SK-N-SH treated with all-trans-retinoic acid at 6 μM for 48 hours (cell line): Measurements from ENCODE around the gene ACAD10.
"Not testable (repeated sequence)": the region's sequence is repeated elsewhere in the genome, so short reads cannot be mapped to it uniquely, and the experiment has no call there.

ENCODE experiments used
- ATAC-seq: fragments of 200-7000 bp; cut with Tn5 transposase; 3 replicates; pipeline ENCODE4 v1.9.1; 2020; ENCODE audit warnings: mild to moderate bottlenecking, moderate library complexity
- ARNTL ChIP-seq: fragments of 450-650 bp; formaldehyde crosslinking; IDR thresholded peaks from 2 replicates; pipeline ENCODE4 v1.5.0; 2020; ENCODE audit warnings: low read depth, mild to moderate bottlenecking, moderate library complexity, borderline replicate concordance
- BACH2 ChIP-seq: fragments of 250-450 bp; sonication (Bioruptor Pico); IDR thresholded peaks from 2 replicates; pipeline ENCODE4 v1.9.0; 2021; ENCODE audit warnings: mild to moderate bottlenecking, borderline replicate concordance
- CSDC2 ChIP-seq: fragments of 250-450 bp; sonication (Bioruptor Pico); IDR thresholded peaks from 2 replicates; pipeline ENCODE4 v1.5.0; 2020; ENCODE audit warnings: mild to moderate bottlenecking, moderate library complexity
- ESRRG ChIP-seq: fragments of 250-450 bp; sonication (Bioruptor Pico); IDR thresholded peaks from 2 replicates; pipeline ENCODE4 v1.6.1; 2021; ENCODE audit warnings: mild to moderate bottlenecking
- GLIS3 ChIP-seq: fragments of 250-450 bp; sonication (Bioruptor Pico); IDR thresholded peaks from 2 replicates; pipeline ENCODE4 v1.5.0; 2020; ENCODE audit warnings: mild to moderate bottlenecking, moderate library complexity
- ISL1 ChIP-seq: fragments of 250-450 bp; sonication (Bioruptor Pico); IDR thresholded peaks from 2 replicates; pipeline ENCODE4 v2.1.2; 2022; ENCODE audit warnings: mild to moderate bottlenecking, moderate library complexity
- OSR1 ChIP-seq: fragments of 250-450 bp; sonication (Bioruptor Pico); IDR thresholded peaks from 2 replicates; pipeline ENCODE4 v1.8.0; 2022; ENCODE audit warnings: moderate library complexity, mild to moderate bottlenecking, inconsistent platforms
- TCF4 ChIP-seq: fragments of 250-450 bp; sonication (Bioruptor Pico); IDR thresholded peaks from 2 replicates; pipeline ENCODE4 v1.8.0; 2021; ENCODE audit warnings: mild to moderate bottlenecking, moderate library complexity, borderline replicate concordance
- TOX ChIP-seq: fragments of 250-450 bp; sonication (Bioruptor Pico); IDR thresholded peaks from 2 replicates; pipeline ENCODE4 v1.8.0; 2021; ENCODE audit warnings: mild to moderate bottlenecking, moderate library complexity, borderline replicate concordance
- ZC3H10 ChIP-seq: fragments of 250-450 bp; sonication (Bioruptor Pico); IDR thresholded peaks from 2 replicates; pipeline ENCODE4 v1.5.1; 2021; ENCODE audit warnings: mild to moderate bottlenecking, moderate library complexity
- ZFP3 ChIP-seq: fragments of 250-450 bp; sonication (Bioruptor Pico); IDR thresholded peaks from 2 replicates; pipeline ENCODE4 v1.5.0; 2020; ENCODE audit warnings: mild to moderate bottlenecking, moderate library complexity
- ZFP30 ChIP-seq: fragments of 450-650 bp; formaldehyde crosslinking; IDR thresholded peaks from 2 replicates; pipeline ENCODE4 v1.5.0; 2022; ENCODE audit warnings: mild to moderate bottlenecking, moderate library complexity
- ZNF565 ChIP-seq: fragments of 450-650 bp; formaldehyde crosslinking; conservative IDR thresholded peaks from 2 replicates; pipeline ENCODE4 v1.5.0; 2020; ENCODE audit warnings: low read depth, mild to moderate bottlenecking, moderate library complexity
- ZNF70 ChIP-seq: fragments of 450-650 bp; formaldehyde crosslinking; IDR thresholded peaks from 2 replicates; pipeline ENCODE4 v1.5.0; 2020; ENCODE audit warnings: mild to moderate bottlenecking, moderate library complexity
- ZNF8 ChIP-seq: fragments of 450-650 bp; formaldehyde crosslinking; IDR thresholded peaks from 2 replicates; pipeline ENCODE4 v1.5.0; 2020; ENCODE audit warnings: mild to moderate bottlenecking, moderate library complexity
- TF ChIP-seq, protein P1 (sequence below): fragments of 250-450 bp; sonication (Bioruptor Pico); IDR thresholded peaks from 2 replicates; pipeline ENCODE4 v1.8.0; 2021; ENCODE audit warnings: low read depth, mild to moderate bottlenecking, moderate library complexity, borderline replicate concordance
- TF ChIP-seq, protein P2 (sequence below): fragments of 250-450 bp; sonication (Bioruptor Pico); IDR thresholded peaks from 2 replicates; pipeline ENCODE4 v1.5.0; 2020; ENCODE audit warnings: mild to moderate bottlenecking, moderate library complexity
- TF ChIP-seq, protein P3 (sequence below): fragments of 250-450 bp; sonication (Bioruptor Pico); IDR thresholded peaks from 2 replicates; pipeline ENCODE4 v1.5.1; 2020; ENCODE audit warnings: low read depth, mild to moderate bottlenecking, moderate library complexity
- TF ChIP-seq, protein P4 (sequence below): fragments of 250-450 bp; sonication (Bioruptor Pico); IDR thresholded peaks from 2 replicates; pipeline ENCODE4 v1.5.1; 2021; ENCODE audit warnings: mild to moderate bottlenecking, moderate library complexity
- TF ChIP-seq, protein P5 (sequence below): fragments of 250-450 bp; sonication (Bioruptor Pico); IDR thresholded peaks from 2 replicates; pipeline ENCODE4 v1.8.0; 2020; ENCODE audit warnings: mild to moderate bottlenecking, moderate library complexity, borderline replicate concordance

ACAD10 gene

DNA sequence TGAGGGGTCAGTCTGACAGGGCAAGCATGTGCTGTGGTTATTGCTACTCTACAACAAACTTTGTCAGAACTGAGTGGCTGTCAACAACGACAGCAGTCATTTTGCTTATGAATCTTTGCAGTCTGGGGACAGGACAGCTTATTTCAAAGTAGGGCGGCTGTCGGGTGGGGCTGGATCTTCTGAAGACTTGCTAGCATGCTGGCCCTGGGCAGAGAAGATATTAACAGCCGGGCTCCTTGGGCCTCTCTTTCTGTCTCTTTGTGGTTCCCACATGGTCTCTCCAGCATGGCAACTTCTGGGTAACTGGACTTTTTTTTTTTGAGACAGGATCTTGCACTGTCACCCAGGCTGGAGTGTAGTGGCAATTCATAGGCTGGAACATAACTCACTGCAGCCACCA is 46.9 kb downstream of the ACAD10 start:
- ATAC-seq = no peak
- TF ChIP-seq, protein P1, sequence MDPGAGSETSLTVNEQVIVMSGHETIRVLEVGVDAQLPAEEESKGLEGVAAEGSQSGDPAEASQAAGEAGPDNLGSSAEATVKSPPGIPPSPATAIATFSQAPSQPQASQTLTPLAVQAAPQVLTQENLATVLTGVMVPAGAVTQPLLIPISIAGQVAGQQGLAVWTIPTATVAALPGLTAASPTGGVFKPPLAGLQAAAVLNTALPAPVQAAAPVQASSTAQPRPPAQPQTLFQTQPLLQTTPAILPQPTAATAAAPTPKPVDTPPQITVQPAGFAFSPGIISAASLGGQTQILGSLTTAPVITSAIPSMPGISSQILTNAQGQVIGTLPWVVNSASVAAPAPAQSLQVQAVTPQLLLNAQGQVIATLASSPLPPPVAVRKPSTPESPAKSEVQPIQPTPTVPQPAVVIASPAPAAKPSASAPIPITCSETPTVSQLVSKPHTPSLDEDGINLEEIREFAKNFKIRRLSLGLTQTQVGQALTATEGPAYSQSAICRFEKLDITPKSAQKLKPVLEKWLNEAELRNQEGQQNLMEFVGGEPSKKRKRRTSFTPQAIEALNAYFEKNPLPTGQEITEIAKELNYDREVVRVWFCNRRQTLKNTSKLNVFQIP (CRISPR knock-in tag) = no peak
- TF ChIP-seq CSDC2 (CRISPR knock-in tag) (no peak), ISL1 (CRISPR knock-in tag) (no peak), ZNF8 (CRISPR knock-in tag) (no peak), TCF4 (CRISPR knock-in tag) (no peak), ZFP3 (CRISPR knock-in tag) (no peak), ZNF565 (CRISPR knock-in tag) (no peak), ARNTL (no peak), ZC3H10 (CRISPR knock-in tag) (no peak)
- TF ChIP-seq, protein P2, sequence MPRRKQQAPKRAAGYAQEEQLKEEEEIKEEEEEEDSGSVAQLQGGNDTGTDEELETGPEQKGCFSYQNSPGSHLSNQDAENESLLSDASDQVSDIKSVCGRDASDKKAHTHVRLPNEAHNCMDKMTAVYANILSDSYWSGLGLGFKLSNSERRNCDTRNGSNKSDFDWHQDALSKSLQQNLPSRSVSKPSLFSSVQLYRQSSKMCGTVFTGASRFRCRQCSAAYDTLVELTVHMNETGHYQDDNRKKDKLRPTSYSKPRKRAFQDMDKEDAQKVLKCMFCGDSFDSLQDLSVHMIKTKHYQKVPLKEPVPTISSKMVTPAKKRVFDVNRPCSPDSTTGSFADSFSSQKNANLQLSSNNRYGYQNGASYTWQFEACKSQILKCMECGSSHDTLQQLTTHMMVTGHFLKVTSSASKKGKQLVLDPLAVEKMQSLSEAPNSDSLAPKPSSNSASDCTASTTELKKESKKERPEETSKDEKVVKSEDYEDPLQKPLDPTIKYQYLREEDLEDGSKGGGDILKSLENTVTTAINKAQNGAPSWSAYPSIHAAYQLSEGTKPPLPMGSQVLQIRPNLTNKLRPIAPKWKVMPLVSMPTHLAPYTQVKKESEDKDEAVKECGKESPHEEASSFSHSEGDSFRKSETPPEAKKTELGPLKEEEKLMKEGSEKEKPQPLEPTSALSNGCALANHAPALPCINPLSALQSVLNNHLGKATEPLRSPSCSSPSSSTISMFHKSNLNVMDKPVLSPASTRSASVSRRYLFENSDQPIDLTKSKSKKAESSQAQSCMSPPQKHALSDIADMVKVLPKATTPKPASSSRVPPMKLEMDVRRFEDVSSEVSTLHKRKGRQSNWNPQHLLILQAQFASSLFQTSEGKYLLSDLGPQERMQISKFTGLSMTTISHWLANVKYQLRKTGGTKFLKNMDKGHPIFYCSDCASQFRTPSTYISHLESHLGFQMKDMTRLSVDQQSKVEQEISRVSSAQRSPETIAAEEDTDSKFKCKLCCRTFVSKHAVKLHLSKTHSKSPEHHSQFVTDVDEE (CRISPR knock-in tag) = no peak

DNA sequence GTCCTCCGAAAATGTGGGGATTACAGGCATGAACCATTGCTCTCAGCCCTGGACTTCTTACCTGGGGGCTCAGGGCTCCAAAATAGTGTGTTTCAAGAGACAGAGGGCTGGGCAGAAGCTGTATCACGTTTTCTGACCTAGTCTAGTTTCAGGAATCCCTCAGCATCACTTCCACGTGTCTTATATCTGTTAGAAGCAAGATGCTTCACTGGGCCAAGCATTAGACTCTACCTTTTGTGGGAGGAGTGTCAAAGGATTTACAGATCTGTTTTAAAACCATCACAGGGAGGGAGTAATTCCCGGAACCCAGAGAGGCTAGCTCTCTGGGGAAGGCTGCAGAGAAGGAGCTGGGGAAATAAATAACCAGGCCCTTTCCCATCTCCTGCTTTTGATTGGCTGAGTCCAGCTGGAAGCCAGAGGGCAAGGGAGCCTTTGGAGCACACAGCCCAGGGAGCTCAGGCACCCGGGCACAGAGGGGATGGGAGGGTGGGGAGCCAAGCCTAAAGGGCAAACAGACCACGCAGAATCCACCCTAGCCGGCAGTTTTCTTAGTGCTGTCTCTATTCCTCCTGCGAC is 47.6 kb downstream of the ACAD10 start:
- ATAC-seq = no peak

DNA sequence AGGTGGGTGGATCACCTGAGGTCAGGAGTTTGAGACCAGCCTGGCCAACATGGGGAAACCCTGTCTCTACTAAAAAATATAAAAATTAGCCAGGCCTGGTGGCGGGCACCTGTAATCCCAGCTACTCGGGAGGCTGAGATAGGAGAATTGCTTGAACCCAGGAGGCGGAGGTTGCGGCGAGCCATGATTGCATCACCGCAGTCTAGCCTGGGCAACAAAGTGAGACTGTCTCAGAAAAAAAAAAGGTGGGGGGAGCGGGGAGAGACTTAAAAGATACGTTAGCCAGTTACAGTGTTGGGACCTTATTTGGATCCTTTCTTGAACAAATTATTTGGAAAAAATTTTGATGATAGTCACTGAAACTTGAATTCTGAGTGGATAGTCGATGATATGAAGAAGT is 53.7 kb downstream of the ACAD10 start:
- ATAC-seq = not testable (repeated sequence)

More for the DNA sequence above, 47.6 kb downstream of the ACAD10 start:
- TF ChIP-seq ARNTL (no peak), TOX (no peak), ZFP3 (CRISPR knock-in tag) (no peak), ZFP30 (CRISPR knock-in tag) (no peak), BACH2 (no peak), CSDC2 (CRISPR knock-in tag) (no peak), ZNF70 (CRISPR knock-in tag) (no peak), TCF4 (CRISPR knock-in tag) (no peak), GLIS3 (no peak)
- TF ChIP-seq, protein P3, sequence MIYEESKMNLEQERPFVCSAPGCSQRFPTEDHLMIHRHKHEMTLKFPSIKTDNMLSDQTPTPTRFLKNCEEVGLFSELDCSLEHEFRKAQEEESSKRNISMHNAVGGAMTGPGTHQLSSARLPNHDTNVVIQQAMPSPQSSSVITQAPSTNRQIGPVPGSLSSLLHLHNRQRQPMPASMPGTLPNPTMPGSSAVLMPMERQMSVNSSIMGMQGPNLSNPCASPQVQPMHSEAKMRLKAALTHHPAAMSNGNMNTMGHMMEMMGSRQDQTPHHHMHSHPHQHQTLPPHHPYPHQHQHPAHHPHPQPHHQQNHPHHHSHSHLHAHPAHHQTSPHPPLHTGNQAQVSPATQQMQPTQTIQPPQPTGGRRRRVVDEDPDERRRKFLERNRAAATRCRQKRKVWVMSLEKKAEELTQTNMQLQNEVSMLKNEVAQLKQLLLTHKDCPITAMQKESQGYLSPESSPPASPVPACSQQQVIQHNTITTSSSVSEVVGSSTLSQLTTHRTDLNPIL (CRISPR knock-in tag) = no peak
- TF ChIP-seq, protein P4, sequence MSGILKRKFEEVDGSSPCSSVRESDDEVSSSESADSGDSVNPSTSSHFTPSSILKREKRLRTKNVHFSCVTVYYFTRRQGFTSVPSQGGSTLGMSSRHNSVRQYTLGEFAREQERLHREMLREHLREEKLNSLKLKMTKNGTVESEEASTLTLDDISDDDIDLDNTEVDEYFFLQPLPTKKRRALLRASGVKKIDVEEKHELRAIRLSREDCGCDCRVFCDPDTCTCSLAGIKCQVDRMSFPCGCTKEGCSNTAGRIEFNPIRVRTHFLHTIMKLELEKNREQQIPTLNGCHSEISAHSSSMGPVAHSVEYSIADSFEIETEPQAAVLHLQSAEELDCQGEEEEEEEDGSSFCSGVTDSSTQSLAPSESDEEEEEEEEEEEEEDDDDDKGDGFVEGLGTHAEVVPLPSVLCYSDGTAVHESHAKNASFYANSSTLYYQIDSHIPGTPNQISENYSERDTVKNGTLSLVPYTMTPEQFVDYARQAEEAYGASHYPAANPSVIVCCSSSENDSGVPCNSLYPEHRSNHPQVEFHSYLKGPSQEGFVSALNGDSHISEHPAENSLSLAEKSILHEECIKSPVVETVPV = no peak

DNA sequence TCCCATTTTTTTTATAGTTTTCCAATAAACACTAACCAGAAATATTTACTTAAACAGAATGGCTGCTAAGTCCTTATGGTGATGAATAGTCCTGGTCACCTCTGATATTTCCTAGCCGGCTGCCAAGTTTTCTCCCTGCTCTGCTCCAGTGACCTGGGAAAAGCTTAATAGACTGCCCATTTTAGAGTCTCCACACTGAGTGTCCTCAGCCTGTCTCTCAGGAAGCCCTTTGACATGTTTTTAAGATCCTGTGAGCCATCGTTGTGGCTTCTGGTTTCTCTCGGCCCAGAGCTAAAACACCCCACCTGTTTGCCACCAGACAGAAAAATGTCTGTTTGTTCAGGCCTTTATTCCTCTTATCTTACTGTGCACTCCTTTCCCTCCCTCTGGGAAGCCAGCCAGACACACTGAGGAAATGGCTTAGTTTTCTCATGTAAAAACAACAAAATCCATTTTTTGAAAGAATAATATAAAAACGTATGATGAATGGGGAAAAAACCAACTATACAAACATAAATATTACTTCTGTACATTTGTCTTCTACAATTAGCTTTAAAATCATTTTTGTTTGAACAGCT is 55.5 kb downstream of the ACAD10 start:
- TF ChIP-seq ISL1 (CRISPR knock-in tag) (no peak), OSR1 (no peak), TOX (no peak), ZFP3 (CRISPR knock-in tag) (no peak), ZFP30 (CRISPR knock-in tag) (no peak), TCF4 (CRISPR knock-in tag) (peak; percentile 79; the same call in 1 of the 2 replicates), GLIS3 (no peak), ESRRG (no peak), ZNF70 (CRISPR knock-in tag) (no peak), ZNF565 (CRISPR knock-in tag) (no peak), BACH2 (no peak), ZC3H10 (CRISPR knock-in tag) (no peak)
- TF ChIP-seq, protein P3 (CRISPR knock-in tag) = no peak
- TF ChIP-seq, protein P2 (CRISPR knock-in tag) = peak; percentile 28; the same call in 1 of the 2 replicates
- TF ChIP-seq, protein P5, sequence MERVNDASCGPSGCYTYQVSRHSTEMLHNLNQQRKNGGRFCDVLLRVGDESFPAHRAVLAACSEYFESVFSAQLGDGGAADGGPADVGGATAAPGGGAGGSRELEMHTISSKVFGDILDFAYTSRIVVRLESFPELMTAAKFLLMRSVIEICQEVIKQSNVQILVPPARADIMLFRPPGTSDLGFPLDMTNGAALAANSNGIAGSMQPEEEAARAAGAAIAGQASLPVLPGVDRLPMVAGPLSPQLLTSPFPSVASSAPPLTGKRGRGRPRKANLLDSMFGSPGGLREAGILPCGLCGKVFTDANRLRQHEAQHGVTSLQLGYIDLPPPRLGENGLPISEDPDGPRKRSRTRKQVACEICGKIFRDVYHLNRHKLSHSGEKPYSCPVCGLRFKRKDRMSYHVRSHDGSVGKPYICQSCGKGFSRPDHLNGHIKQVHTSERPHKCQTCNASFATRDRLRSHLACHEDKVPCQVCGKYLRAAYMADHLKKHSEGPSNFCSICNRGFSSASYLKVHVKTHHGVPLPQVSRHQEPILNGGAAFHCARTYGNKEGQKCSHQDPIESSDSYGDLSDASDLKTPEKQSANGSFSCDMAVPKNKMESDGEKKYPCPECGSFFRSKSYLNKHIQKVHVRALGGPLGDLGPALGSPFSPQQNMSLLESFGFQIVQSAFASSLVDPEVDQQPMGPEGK (CRISPR knock-in tag) = no peak

More for the DNA sequence above, 55.5 kb downstream of the ACAD10 start:
- ATAC-seq = peak; percentile 34; the same call in 2 of the 3 replicates
